HepG2 (cell line): Measurements from ENCODE around the gene NOTUM. TPM values are rescaled to one million over a fixed set of nuclear protein-coding genes. Genes with fewer than 3 reads are reported as not detected.

ENCODE experiments used
- ATF7-NPFF ChIP-seq: sonication (generic); formaldehyde crosslinking; IDR thresholded peaks from 2 replicates; pipeline ENCODE4 v1.8.1; 2023; ENCODE audit warnings: mild to moderate bottlenecking, low read depth, missing genetic modification reagents, moderate library complexity
- ESRRA ChIP-seq: sonication (generic); formaldehyde crosslinking; IDR thresholded peaks from 2 replicates; pipeline ENCODE4 v1.5.1; 2020; ENCODE audit warnings: mild to moderate bottlenecking, low read depth, missing genetic modification reagents
- FOXO1 ChIP-seq: sonication (generic); formaldehyde crosslinking; IDR thresholded peaks from 2 replicates; pipeline ENCODE4 v1.4.0; 2020; ENCODE audit warnings: missing genetic modification reagents
- ISL2 ChIP-seq: sonication (generic); formaldehyde crosslinking; IDR thresholded peaks from 2 replicates; pipeline ENCODE4 v1.5.0; 2020; ENCODE audit warnings: missing genetic modification reagents
- KDM3A ChIP-seq: IDR thresholded peaks from 2 replicates; pipeline ENCODE4 v1.6.1; 2018; ENCODE audit warnings: low read depth, missing compliant biosample characterization
- KDM6A ChIP-seq: IDR thresholded peaks from 2 replicates; pipeline ENCODE4 v1.6.1; 2016; ENCODE audit warnings: low read depth
- NCOR1 ChIP-seq: fragments of 200-600 bp; sonication (generic); IDR thresholded peaks from 2 replicates; pipeline ENCODE4 v1.7.0; 2017; ENCODE audit warnings: antibody characterized with exemption, low read length, borderline replicate concordance
- NPAS2 ChIP-seq: sonication (generic); formaldehyde crosslinking; IDR thresholded peaks from 2 replicates; pipeline ENCODE4 v1.8.0; 2022; ENCODE audit warnings: mild to moderate bottlenecking, missing genetic modification reagents, borderline replicate concordance
- ZMYM3 ChIP-seq: sonication (generic); formaldehyde crosslinking; IDR thresholded peaks from 2 replicates; pipeline ENCODE4 v1.5.1; 2020; ENCODE audit warnings: mild to moderate bottlenecking, missing genetic modification reagents
- ZNF335 ChIP-seq: sonication (generic); formaldehyde crosslinking; IDR thresholded peaks from 2 replicates; pipeline ENCODE4 v1.4.0; 2020; ENCODE audit warnings: missing genetic modification reagents
- ZNF510 ChIP-seq: sonication (generic); formaldehyde crosslinking; IDR thresholded peaks from 2 replicates; pipeline ENCODE4 v1.4.0; 2020; ENCODE audit warnings: low read depth, mild to moderate bottlenecking, missing genetic modification reagents
- ZNF644 ChIP-seq: IDR thresholded peaks from 2 replicates; pipeline ENCODE4 v1.6.1; 2016; ENCODE audit warnings: low read depth
- ZNF776 ChIP-seq: sonication (generic); formaldehyde crosslinking; IDR thresholded peaks from 2 replicates; pipeline ENCODE4 v1.4.0; 2020; ENCODE audit warnings: mild to moderate bottlenecking, missing genetic modification reagents
- polyA plus RNA-seq, 8 experiments: library from polyadenylated mRNA; depleted of rRNA in 3 of 8; stranded (reverse) in 7 of 8; unstranded in 1 of 8; fragments of >200 nt; fragmentation: Illumina TruSeq in 4 of 8; extraction: Trizol in 4 of 8; gene quantifications; 2 replicates each; pipeline versions ENCODE4 v1.2.1 to v1.2.3, GENCODE V29; 2011 to 2016; ENCODE audit warnings: low read depth in 4 of 8, missing spikeins in 1 of 8, mixed read lengths in 1 of 8; ENCODE audit not compliant: insufficient read depth in 1 of 8
- total RNA-seq, 5 experiments: library from RNA; depleted of rRNA; stranded (reverse); fragments of >200 nt; fragmentation: Illumina TruSeq; extraction: Trizol; gene quantifications; 2 replicates each; pipeline ENCODE4 v1.2.3, GENCODE V29; 2016; ENCODE audit warnings: low read depth in 1 of 5
- TF ChIP-seq, protein P1 (sequence below): sonication (generic); formaldehyde crosslinking; IDR thresholded peaks from 2 replicates; pipeline ENCODE4 v1.8.1; 2022; ENCODE audit warnings: low read depth, mild to moderate bottlenecking, missing genetic modification reagents
- TF ChIP-seq, protein P2 (sequence below): conservative IDR thresholded peaks from 2 replicates; pipeline ENCODE4 v1.6.1; 2018; ENCODE audit warnings: missing genetic modification reagents
- TF ChIP-seq, protein P3 (sequence below), 2 experiments: IDR thresholded peaks; 2 replicates each; pipeline ENCODE4 v1.6.1; 2011 to 2012; ENCODE audit warnings: low read length in 2 of 2, borderline replicate concordance in 1 of 2, low read depth in 1 of 2, mild to moderate bottlenecking in 1 of 2, moderate library complexity in 1 of 2
- TF ChIP-seq, protein P4 (sequence below): sonication (generic); formaldehyde crosslinking; IDR thresholded peaks from 2 replicates; pipeline ENCODE4 v1.8.0; 2022; ENCODE audit warnings: low read depth, missing genetic modification reagents
- TF ChIP-seq, protein P5 (sequence below): sonication (generic); formaldehyde crosslinking; IDR thresholded peaks from 2 replicates; pipeline ENCODE4 v1.5.1; 2020; ENCODE audit warnings: mild to moderate bottlenecking, moderate library complexity, missing genetic modification reagents

The NOTUM gene
- total and polyA plus RNA-seq, 2 of the 13 experiments (the other 11 are each of a cell fraction or from before 2014, with no cell fraction given), result 150 to 160 TPM

DNA sequence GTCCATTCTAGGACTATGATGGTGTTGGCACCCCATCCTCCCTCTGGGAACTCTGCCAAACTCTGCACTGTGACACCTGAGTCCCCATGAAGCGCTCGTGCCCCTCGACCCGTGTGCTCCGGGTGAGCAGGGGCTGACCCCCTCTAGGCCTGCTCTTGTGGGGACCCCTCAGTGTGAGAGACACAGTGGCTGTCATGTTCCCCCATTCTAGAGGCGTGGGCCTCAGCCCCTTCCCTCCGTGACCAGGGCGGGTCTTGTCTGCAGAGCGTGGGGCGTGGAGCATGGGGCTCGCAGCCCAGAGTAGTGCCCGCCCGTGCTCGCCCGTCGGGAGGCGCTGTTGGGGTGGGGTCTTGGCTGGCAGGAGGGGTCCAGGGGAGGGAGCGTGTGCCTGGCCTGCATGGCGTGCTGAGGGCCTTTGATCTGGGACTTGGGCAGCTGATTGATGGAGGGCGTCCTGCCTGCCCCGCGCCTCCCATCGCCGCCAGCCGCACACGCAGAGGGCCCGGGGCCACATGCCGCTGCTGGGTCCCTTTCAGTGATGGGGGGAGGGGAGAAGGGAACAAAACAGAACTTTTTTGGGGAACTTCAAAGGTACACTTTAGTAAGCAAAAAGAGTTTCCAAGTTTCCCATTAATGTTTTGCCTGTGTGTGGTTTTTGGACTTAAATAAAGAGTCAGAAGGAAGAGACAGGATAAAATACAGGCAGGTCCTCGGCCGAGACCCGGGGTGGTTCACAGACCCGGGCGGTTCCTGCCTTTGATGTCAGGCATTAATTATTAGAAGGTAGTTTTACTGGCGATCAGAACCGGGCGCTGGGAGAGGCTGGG, 39.2 kb upstream of the NOTUM start (continued):
- TF ChIP-seq, protein P1, sequence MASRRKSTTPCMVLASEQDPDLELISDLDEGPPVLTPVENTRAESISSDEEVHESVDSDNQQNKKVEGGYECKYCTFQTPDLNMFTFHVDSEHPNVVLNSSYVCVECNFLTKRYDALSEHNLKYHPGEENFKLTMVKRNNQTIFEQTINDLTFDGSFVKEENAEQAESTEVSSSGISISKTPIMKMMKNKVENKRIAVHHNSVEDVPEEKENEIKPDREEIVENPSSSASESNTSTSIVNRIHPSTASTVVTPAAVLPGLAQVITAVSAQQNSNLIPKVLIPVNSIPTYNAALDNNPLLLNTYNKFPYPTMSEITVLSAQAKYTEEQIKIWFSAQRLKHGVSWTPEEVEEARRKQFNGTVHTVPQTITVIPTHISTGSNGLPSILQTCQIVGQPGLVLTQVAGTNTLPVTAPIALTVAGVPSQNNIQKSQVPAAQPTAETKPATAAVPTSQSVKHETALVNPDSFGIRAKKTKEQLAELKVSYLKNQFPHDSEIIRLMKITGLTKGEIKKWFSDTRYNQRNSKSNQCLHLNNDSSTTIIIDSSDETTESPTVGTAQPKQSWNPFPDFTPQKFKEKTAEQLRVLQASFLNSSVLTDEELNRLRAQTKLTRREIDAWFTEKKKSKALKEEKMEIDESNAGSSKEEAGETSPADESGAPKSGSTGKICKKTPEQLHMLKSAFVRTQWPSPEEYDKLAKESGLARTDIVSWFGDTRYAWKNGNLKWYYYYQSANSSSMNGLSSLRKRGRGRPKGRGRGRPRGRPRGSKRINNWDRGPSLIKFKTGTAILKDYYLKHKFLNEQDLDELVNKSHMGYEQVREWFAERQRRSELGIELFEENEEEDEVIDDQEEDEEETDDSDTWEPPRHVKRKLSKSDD (CRISPR knock-in tag), result 0 out of 2 replicates have a peak, but pooled peaks have one; percentile 41
- TF ChIP-seq, protein P2, sequence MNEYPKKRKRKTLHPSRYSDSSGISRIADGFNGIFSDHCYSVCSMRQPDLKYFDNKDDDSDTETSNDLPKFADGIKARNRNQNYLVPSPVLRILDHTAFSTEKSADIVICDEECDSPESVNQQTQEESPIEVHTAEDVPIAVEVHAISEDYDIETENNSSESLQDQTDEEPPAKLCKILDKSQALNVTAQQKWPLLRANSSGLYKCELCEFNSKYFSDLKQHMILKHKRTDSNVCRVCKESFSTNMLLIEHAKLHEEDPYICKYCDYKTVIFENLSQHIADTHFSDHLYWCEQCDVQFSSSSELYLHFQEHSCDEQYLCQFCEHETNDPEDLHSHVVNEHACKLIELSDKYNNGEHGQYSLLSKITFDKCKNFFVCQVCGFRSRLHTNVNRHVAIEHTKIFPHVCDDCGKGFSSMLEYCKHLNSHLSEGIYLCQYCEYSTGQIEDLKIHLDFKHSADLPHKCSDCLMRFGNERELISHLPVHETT (CRISPR knock-in tag), result no peak
- no peak for TF ChIP-seq ZNF510 (CRISPR knock-in tag)
- no peak for TF ChIP-seq ESRRA
- 0 out of 2 replicates have a peak, but pooled peaks have one; percentile 28 for TF ChIP-seq ZNF776 (CRISPR knock-in tag)
- 0 out of 2 replicates have a peak, but pooled peaks have one; percentile 68 for TF ChIP-seq FOXO1
- TF ChIP-seq ZNF644, result peak; percentile 73
- TF ChIP-seq KDM3A (CRISPR knock-in tag), result peak; percentile 44; the same call in 1 of the 2 replicates
- TF ChIP-seq ZNF335 (CRISPR knock-in tag), result peak; percentile 72
- no peak for TF ChIP-seq NCOR1
- no peak; the same call in 1 of the 2 replicates for TF ChIP-seq ISL2 (CRISPR knock-in tag)
- no peak for TF ChIP-seq NPAS2 (CRISPR knock-in tag)
- TF ChIP-seq, protein P3, sequence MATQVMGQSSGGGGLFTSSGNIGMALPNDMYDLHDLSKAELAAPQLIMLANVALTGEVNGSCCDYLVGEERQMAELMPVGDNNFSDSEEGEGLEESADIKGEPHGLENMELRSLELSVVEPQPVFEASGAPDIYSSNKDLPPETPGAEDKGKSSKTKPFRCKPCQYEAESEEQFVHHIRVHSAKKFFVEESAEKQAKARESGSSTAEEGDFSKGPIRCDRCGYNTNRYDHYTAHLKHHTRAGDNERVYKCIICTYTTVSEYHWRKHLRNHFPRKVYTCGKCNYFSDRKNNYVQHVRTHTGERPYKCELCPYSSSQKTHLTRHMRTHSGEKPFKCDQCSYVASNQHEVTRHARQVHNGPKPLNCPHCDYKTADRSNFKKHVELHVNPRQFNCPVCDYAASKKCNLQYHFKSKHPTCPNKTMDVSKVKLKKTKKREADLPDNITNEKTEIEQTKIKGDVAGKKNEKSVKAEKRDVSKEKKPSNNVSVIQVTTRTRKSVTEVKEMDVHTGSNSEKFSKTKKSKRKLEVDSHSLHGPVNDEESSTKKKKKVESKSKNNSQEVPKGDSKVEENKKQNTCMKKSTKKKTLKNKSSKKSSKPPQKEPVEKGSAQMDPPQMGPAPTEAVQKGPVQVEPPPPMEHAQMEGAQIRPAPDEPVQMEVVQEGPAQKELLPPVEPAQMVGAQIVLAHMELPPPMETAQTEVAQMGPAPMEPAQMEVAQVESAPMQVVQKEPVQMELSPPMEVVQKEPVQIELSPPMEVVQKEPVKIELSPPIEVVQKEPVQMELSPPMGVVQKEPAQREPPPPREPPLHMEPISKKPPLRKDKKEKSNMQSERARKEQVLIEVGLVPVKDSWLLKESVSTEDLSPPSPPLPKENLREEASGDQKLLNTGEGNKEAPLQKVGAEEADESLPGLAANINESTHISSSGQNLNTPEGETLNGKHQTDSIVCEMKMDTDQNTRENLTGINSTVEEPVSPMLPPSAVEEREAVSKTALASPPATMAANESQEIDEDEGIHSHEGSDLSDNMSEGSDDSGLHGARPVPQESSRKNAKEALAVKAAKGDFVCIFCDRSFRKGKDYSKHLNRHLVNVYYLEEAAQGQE (IDR thresholded peaks at IDR 0.05; ENCODE audit: borderline replicate concordance in 1 of 2, low read depth in 1 of 2, low read length in 2 of 2), result no peak
- TF ChIP-seq ATF7-NPFF (CRISPR knock-in tag), result peak; percentile 87
- no peak for TF ChIP-seq ZMYM3
- peak; percentile 49; the same call in 1 of the 2 replicates for TF ChIP-seq KDM6A (CRISPR knock-in tag)
- TF ChIP-seq, protein P4, sequence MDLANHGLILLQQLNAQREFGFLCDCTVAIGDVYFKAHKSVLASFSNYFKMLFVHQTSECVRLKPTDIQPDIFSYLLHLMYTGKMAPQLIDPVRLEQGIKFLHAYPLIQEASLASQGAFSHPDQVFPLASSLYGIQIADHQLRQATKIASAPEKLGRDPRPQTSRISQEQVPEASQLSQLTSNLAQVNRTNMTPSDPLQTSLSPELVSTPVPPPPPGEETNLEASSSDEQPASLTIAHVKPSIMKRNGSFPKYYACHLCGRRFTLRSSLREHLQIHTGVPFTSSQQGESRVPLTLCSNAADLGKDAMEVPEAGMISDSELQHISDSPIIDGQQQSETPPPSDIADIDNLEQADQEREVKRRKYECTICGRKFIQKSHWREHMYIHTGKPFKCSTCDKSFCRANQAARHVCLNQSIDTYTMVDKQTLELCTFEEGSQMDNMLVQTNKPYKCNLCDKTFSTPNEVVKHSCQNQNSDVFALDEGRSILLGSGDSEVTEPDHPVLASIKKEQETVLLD (CRISPR knock-in tag), result no peak; the same call in 1 of the 2 replicates
- TF ChIP-seq, protein P5, sequence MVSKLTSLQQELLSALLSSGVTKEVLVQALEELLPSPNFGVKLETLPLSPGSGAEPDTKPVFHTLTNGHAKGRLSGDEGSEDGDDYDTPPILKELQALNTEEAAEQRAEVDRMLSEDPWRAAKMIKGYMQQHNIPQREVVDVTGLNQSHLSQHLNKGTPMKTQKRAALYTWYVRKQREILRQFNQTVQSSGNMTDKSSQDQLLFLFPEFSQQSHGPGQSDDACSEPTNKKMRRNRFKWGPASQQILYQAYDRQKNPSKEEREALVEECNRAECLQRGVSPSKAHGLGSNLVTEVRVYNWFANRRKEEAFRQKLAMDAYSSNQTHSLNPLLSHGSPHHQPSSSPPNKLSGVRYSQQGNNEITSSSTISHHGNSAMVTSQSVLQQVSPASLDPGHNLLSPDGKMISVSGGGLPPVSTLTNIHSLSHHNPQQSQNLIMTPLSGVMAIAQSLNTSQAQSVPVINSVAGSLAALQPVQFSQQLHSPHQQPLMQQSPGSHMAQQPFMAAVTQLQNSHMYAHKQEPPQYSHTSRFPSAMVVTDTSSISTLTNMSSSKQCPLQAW, result peak; percentile 49; the same call in 1 of the 2 replicates
